H9 (cell line): Measurements from ENCODE around the gene RTTN. TPM values are rescaled to one million over a fixed set of nuclear protein-coding genes. Genes with fewer than 3 reads are reported as not detected.

Source experiments
- DNase-seq: peaks from one replicate; pipeline ENCODE4 v3.0.0-alpha.2; 2017
- H2AFZ ChIP-seq: one replicate; pipeline ENCODE4 v1.6.1; 2013; ENCODE audit warnings: mild to moderate bottlenecking, low read length, control low read depth, moderate library complexity
- H2AK5ac ChIP-seq: 2 replicates; pipeline ENCODE4 v1.6.1; 2013; ENCODE audit warnings: low read length, control low read depth, mixed read lengths; ENCODE audit not compliant: insufficient read length
- H2BK120ac ChIP-seq: one replicate; pipeline ENCODE4 v1.6.1; 2013; ENCODE audit warnings: low read depth, mild to moderate bottlenecking, low read length, control low read depth, inconsistent platforms; ENCODE audit not compliant: poor library complexity, severe bottlenecking
- H2BK12ac ChIP-seq: 2 replicates; pipeline ENCODE4 v1.6.1; 2013; ENCODE audit warnings: low read length, control low read depth, mixed read lengths, low read depth; ENCODE audit not compliant: insufficient read length
- H2BK15ac ChIP-seq: 2 replicates; pipeline ENCODE4 v1.6.1; 2013; ENCODE audit warnings: low read depth, low read length, control low read depth
- H2BK20ac ChIP-seq: one replicate; pipeline ENCODE4 v1.6.1; 2013; ENCODE audit warnings: low read depth, mild to moderate bottlenecking, low read length, control low read depth, inconsistent platforms; ENCODE audit not compliant: poor library complexity, severe bottlenecking
- H2BK5ac ChIP-seq: 2 replicates; pipeline ENCODE4 v1.6.1; 2013; ENCODE audit warnings: low read length, control low read depth, mixed read lengths; ENCODE audit not compliant: insufficient read length
- H3K14ac ChIP-seq: 2 replicates; pipeline ENCODE4 v1.6.1; 2013; ENCODE audit warnings: low read length, control low read depth; ENCODE audit not compliant: insufficient read depth
- H3K18ac ChIP-seq: 2 replicates; pipeline ENCODE4 v1.6.1; 2013; ENCODE audit warnings: low read depth, mild to moderate bottlenecking, mixed read lengths, low read length, control low read depth; ENCODE audit not compliant: insufficient read length
- H3K23ac ChIP-seq: 2 replicates; pipeline ENCODE4 v1.6.1; 2013; ENCODE audit warnings: low read length, control low read depth, mixed read lengths, low read depth; ENCODE audit not compliant: insufficient read length
- H3K23me2 ChIP-seq: 2 replicates; pipeline ENCODE4 v1.6.1; 2013; ENCODE audit warnings: low read depth, mild to moderate bottlenecking, mixed read lengths, low read length, control low read depth; ENCODE audit not compliant: insufficient read length, poor library complexity, severe bottlenecking
- H3K27ac ChIP-seq: 2 replicates; pipeline ENCODE4 v1.5.1; 2013; ENCODE audit warnings: low read length, control low read depth, mixed read lengths, low read depth; ENCODE audit not compliant: insufficient read length
- H3K27me3 ChIP-seq: 2 replicates; pipeline ENCODE4 v1.6.1; 2013; ENCODE audit warnings: low read length, control low read depth, inconsistent platforms; ENCODE audit not compliant: insufficient read depth
- H3K4ac ChIP-seq: 2 replicates; pipeline ENCODE4 v1.6.1; 2013; ENCODE audit warnings: low read depth, mild to moderate bottlenecking, control low read depth, inconsistent platforms, low read length, moderate library complexity
- H3K4me1 ChIP-seq: 2 replicates; pipeline ENCODE4 v1.6.1; 2013; ENCODE audit warnings: low read length, control low read depth, inconsistent platforms; ENCODE audit not compliant: insufficient read depth
- H3K4me2 ChIP-seq: 2 replicates; pipeline ENCODE4 v1.6.1; 2013; ENCODE audit warnings: low read length, control low read depth, mixed read lengths; ENCODE audit not compliant: insufficient read length, insufficient read depth
- H3K56ac ChIP-seq: 2 replicates; pipeline ENCODE4 v1.6.1; 2013; ENCODE audit warnings: low read depth, mild to moderate bottlenecking, mixed read lengths, low read length, control low read depth; ENCODE audit not compliant: insufficient read length
- H3K79me1 ChIP-seq: 2 replicates; pipeline ENCODE4 v1.6.1; 2013; ENCODE audit warnings: low read depth, mild to moderate bottlenecking, moderate library complexity, low read length, control low read depth, inconsistent platforms; ENCODE audit not compliant: insufficient read depth, poor library complexity, severe bottlenecking
- H3K79me2 ChIP-seq: 2 replicates; pipeline ENCODE4 v1.6.1; 2013; ENCODE audit warnings: low read length, control low read depth, inconsistent platforms; ENCODE audit not compliant: insufficient read depth
- H3K9ac ChIP-seq: 2 replicates; pipeline ENCODE4 v1.6.1; 2013; ENCODE audit warnings: low read length, control low read depth, mixed read lengths; ENCODE audit not compliant: insufficient read length; ENCODE audit errors: extremely low read depth
- H3K9me3 ChIP-seq: one replicate; pipeline ENCODE4 v1.6.1; 2013; ENCODE audit warnings: low read depth, low read length, inconsistent platforms; ENCODE audit not compliant: control insufficient read depth
- H3T11ph ChIP-seq: one replicate; pipeline ENCODE4 v1.6.1; 2013; ENCODE audit warnings: mild to moderate bottlenecking, low read length, control low read depth, inconsistent platforms
- H4K20me1 ChIP-seq: one replicate; pipeline ENCODE4 v1.6.1; 2013; ENCODE audit not compliant: control insufficient read depth, insufficient read length, insufficient read depth
- H4K5ac ChIP-seq: 2 replicates; pipeline ENCODE4 v1.6.1; 2013; ENCODE audit warnings: low read depth, mild to moderate bottlenecking, mixed read lengths, low read length, control low read depth; ENCODE audit not compliant: insufficient read length
- H4K8ac ChIP-seq: replicated peaks from 2 replicates; pipeline ENCODE4 v1.6.1; 2013; ENCODE audit warnings: low read length, control low read depth, mixed read lengths, low read depth; ENCODE audit not compliant: insufficient read length
- H4K91ac ChIP-seq: 2 replicates; pipeline ENCODE4 v1.6.1; 2013; ENCODE audit warnings: low read depth, mild to moderate bottlenecking, moderate library complexity, mixed read lengths, low read length, control low read depth; ENCODE audit not compliant: insufficient read length
- H3K27ac Mint-ChIP-seq, 3 experiments: 2 replicates in 2 of 3; 3 replicates in 1 of 3; pipeline ENCODE4 v1.8.0; 2020 to 2021; ENCODE audit warnings: mixed read lengths in 3 of 3, mild to moderate bottlenecking in 1 of 3, moderate library complexity in 1 of 3
- H3K27me3 Mint-ChIP-seq: 2 replicates; pipeline ENCODE4 v1.8.0; 2021; ENCODE audit warnings: low read depth, mild to moderate bottlenecking, moderate library complexity, mixed read lengths
- H3K36me3 Mint-ChIP-seq, 3 experiments: 2 replicates in 2 of 3; 3 replicates in 1 of 3; pipeline ENCODE4 v1.8.0; 2020 to 2021; ENCODE audit warnings: low read depth in 3 of 3, mixed read lengths in 3 of 3; ENCODE audit not compliant: insufficient read depth in 1 of 3
- H3K4me1 Mint-ChIP-seq, 2 experiments: 2 replicates each; pipeline ENCODE4 v1.8.0; 2020; ENCODE audit warnings: mixed read lengths in 2 of 2
- H3K4me3 Mint-ChIP-seq, 2 experiments: 2 replicates in 1 of 2; 3 replicates in 1 of 2; pipeline ENCODE4 v1.8.0; 2020 to 2021; ENCODE audit warnings: mild to moderate bottlenecking in 2 of 2, mixed read lengths in 2 of 2, moderate library complexity in 1 of 2
- H3K9me3 Mint-ChIP-seq, 2 experiments: 2 replicates in 1 of 2; 3 replicates in 1 of 2; pipeline ENCODE4 v1.8.0; 2020; ENCODE audit warnings: mild to moderate bottlenecking in 2 of 2, mixed read lengths in 2 of 2, moderate library complexity in 1 of 2
- CTCF ChIP-seq: fragments of 200-600 bp; sonication (generic); conservative IDR thresholded peaks from 3 replicates; pipeline ENCODE4 v1.8.0; 2021; ENCODE audit warnings: antibody characterized with exemption, mild to moderate bottlenecking
- WGBS: extraction: QIAGEN DNeasy Blood & Tissue Kit; methylation state at CpG from one replicate; pipeline ENCODE4 v1.1.7; 2013; ENCODE audit warnings: missing lambda C conversion rate, low lambda C conversion rate, mixed read lengths; ENCODE audit not compliant: insufficient read length; ENCODE audit errors: extremely low coverage; 5-methylcytosine and 5-hydroxymethylcytosine counted together
- total RNA-seq: library from RNA; stranded (reverse); gene quantifications from 2 replicates; pipeline ENCODE4 v1.2.1, GENCODE V29; 2021

RTTN gene
- total RNA-seq, 1 experiment from 2014 or later, result 17.6 TPM

GRCh38 chr18:70194227-70194890, 11.1 kb downstream of the RTTN start:
- Histone ChIP-seq H3K14ac (no peak overlapping the region), H3K23me2 (no peaks in the 10 kb centered on the region), H3K4ac (no peak overlapping the region), H3K27me3 (no peaks in the 10 kb centered on the region), H3K9ac (no peak overlapping the region), H3K79me1 (no peaks in the 10 kb centered on the region), H4K91ac (no peak overlapping the region), H3K79me2 (no peaks in the 10 kb centered on the region), H4K5ac (no peak overlapping the region), H2BK5ac (no peak overlapping the region), H2BK12ac (no peak overlapping the region), H3K56ac (no peak overlapping the region), H2BK15ac (no peak overlapping the region), H3T11ph (no peak overlapping the region), H2AK5ac (no peak overlapping the region), H3K27ac (no peak overlapping the region), H3K4me2 (no peak overlapping the region), H4K20me1 (no peaks in the 10 kb centered on the region), H3K23ac (no peak overlapping the region), H3K4me1 (no peaks in the 10 kb centered on the region), H3K9me3 (no peaks in the 10 kb centered on the region), H2AFZ (no peak overlapping the region), H2BK20ac (no peak overlapping the region), H4K8ac (no peak overlapping the region), H3K18ac (no peak overlapping the region), H2BK120ac (no peak overlapping the region)
- Mint-ChIP-seq H3K4me1 (no peaks in the 10 kb centered on the region), H3K27ac (no peak overlapping the region), H3K9me3 (no peaks in the 10 kb centered on the region), H3K4me3 (no peak overlapping the region), H3K36me3 (peaks cover 6 to 69% (median 51%) of the 10 kb centered on the region in 3 experiments; a peak in 5 of 7 replicates), H3K27me3 (no peaks in the 10 kb centered on the region)
- DNase-seq, result no peak
- no CpG with 5 or more reads among the region's 4 CpGs for WGBS
- no peak for TF ChIP-seq CTCF
